SK-N-SH (cell line): ENCODE measurements around the gene BOC. TPM values are rescaled to one million over a fixed set of nuclear protein-coding genes. Genes with fewer than 3 reads are reported as not detected.

ENCODE experiments used
- CTCF ChIA-PET: fragments of 300-600, 350-600 bp; formaldehyde crosslinking; extraction: SDS; loops from one replicate; lab custom pipeline; 2021; lab: Yijun Ruan, JAX
- POLR2A ChIA-PET: fragments of 350-600 bp; sonication (Branson Sonifier 250); formaldehyde crosslinking; extraction: SDS; loops from one replicate; lab custom pipeline; 2020; ENCODE audit warnings: antibody characterized with exemption, inconsistent platforms; lab: Yijun Ruan, JAX
- DNase-seq: peaks from one replicate; pipeline ENCODE4 v3.0.0; 2012
- H2AFZ ChIP-seq: fragments of 200-600 bp; sonication (generic); 2 replicates; pipeline ENCODE4 v1.8.1; 2016; ENCODE audit warnings: antibody characterized with exemption, mild to moderate bottlenecking, low read depth
- H3F3A ChIP-seq: fragments of 200-600 bp; sonication (generic); replicated peaks from 2 replicates; pipeline ENCODE3; 2016; ENCODE audit warnings: antibody characterized with exemption, mild to moderate bottlenecking; ENCODE audit not compliant: insufficient read depth
- H3K27ac ChIP-seq, 2 experiments: fragments of 200-500 bp in 1 of 2; fragments of 200-600 bp in 1 of 2; sonication (Bioruptor generic) in 1 of 2; sonication (generic), shearing (Covaris generic) in 1 of 2; 2 replicates each; pipeline versions ENCODE4 v1.5.1 to v1.6.1; 2014 to 2016; ENCODE audit warnings: low read depth in 2 of 2, inconsistent platforms in 1 of 2, low read length in 1 of 2, mild to moderate bottlenecking in 1 of 2, mixed read lengths in 1 of 2
- H3K27me3 ChIP-seq: fragments of 200-600 bp; sonication (generic), shearing (Covaris generic); 2 replicates; pipeline ENCODE4 v1.6.1; 2016; ENCODE audit warnings: mixed run types; ENCODE audit not compliant: insufficient read depth
- H3K36me3 ChIP-seq, 2 experiments: fragments of 200-500 bp in 1 of 2; fragments of 200-600 bp in 1 of 2; sonication (Bioruptor generic) in 1 of 2; sonication (generic) in 1 of 2; replicated peaks in 1 of 2; 2 replicates each; pipeline versions ENCODE3 to v1.5.1; 2014 to 2016; ENCODE audit warnings: low read length in 1 of 2, mild to moderate bottlenecking in 1 of 2; ENCODE audit not compliant: insufficient read depth in 2 of 2, control insufficient read depth in 1 of 2
- H3K4me1 ChIP-seq, 2 experiments: fragments of 200-500 bp in 1 of 2; fragments of 200-600 bp in 1 of 2; sonication (Bioruptor generic) in 1 of 2; sonication (generic), shearing (Covaris generic) in 1 of 2; 2 replicates each; pipeline versions ENCODE4 v1.5.1 to v1.6.1; 2014 to 2016; ENCODE audit warnings: low read depth in 1 of 2, low read length in 1 of 2, mixed run types in 1 of 2; ENCODE audit not compliant: insufficient read depth in 2 of 2, control insufficient read depth in 1 of 2
- H3K4me2 ChIP-seq: fragments of 200-600 bp; sonication (generic), shearing (Covaris generic); 2 replicates; pipeline ENCODE4 v1.6.1; 2017; ENCODE audit warnings: mixed run types
- H3K4me3 ChIP-seq, 2 experiments: fragments of 200-500 bp in 1 of 2; fragments of 200-600 bp in 1 of 2; sonication (Bioruptor generic) in 1 of 2; sonication (generic), shearing (Covaris generic) in 1 of 2; 2 replicates each; pipeline versions ENCODE4 v1.5.1 to v1.8.1; 2014 to 2016; ENCODE audit warnings: low read depth in 2 of 2, inconsistent platforms in 1 of 2, low read length in 1 of 2, mild to moderate bottlenecking in 1 of 2, mixed read lengths in 1 of 2, moderate library complexity in 1 of 2
- H3K79me2 ChIP-seq: fragments of 200-600 bp; sonication (generic); 2 replicates; pipeline ENCODE4 v1.8.1; 2017; ENCODE audit warnings: mild to moderate bottlenecking; ENCODE audit not compliant: insufficient read depth
- H3K9ac ChIP-seq: fragments of 200-600 bp; sonication (generic); 2 replicates; pipeline ENCODE4 v1.6.1; 2017; ENCODE audit warnings: mixed run types
- H3K9me2 ChIP-seq: fragments of 200-600 bp; sonication (generic); 2 replicates; pipeline ENCODE4 v1.6.1; 2017; ENCODE audit warnings: mixed run types
- H3K9me3 ChIP-seq: fragments of 200-600 bp; sonication (generic); 2 replicates; pipeline ENCODE4 v1.6.1; 2017; ENCODE audit warnings: mixed run types, mild to moderate bottlenecking, moderate library complexity
- H4K20me1 ChIP-seq: fragments of 200-600 bp; sonication (generic); 2 replicates; pipeline ENCODE4 v1.6.1; 2017; ENCODE audit warnings: mild to moderate bottlenecking, mixed run types; ENCODE audit not compliant: insufficient read depth
- CHD2 ChIP-seq: fragments of 150-350 bp; IDR thresholded peaks from 2 replicates; pipeline ENCODE4 v1.6.1; 2018; ENCODE audit warnings: low read length; ENCODE audit not compliant: partially characterized antibody
- ELF1 ChIP-seq: IDR thresholded peaks from 2 replicates; pipeline ENCODE4 v1.4.0; 2012
- FOSL2 ChIP-seq: IDR thresholded peaks from 2 replicates; pipeline ENCODE4 v1.4.0; 2012; ENCODE audit warnings: low read depth, mild to moderate bottlenecking, moderate library complexity, borderline replicate concordance
- FOXJ3 ChIP-seq: sonication (generic); formaldehyde crosslinking; IDR thresholded peaks from 2 replicates; pipeline ENCODE4 v1.5.1; 2020; ENCODE audit warnings: mild to moderate bottlenecking, missing genetic modification reagents
- JUND ChIP-seq: IDR thresholded peaks from 2 replicates; pipeline ENCODE4 v1.4.0; 2012
- MEF2A ChIP-seq: IDR thresholded peaks from 2 replicates; pipeline ENCODE4 v1.4.0; 2012; ENCODE audit warnings: low read depth, borderline replicate concordance
- NRF1 ChIP-seq: IDR thresholded peaks from 2 replicates; pipeline ENCODE4 v1.6.1; 2012; ENCODE audit warnings: low read depth, mild to moderate bottlenecking, low read length
- POLR2AphosphoS5 ChIP-seq: IDR thresholded peaks from 2 replicates; pipeline ENCODE4 v1.6.1; 2012; ENCODE audit warnings: low read depth, low read length
- WGBS: methylation state at CpG from one replicate; pipeline ENCODE4 v1.1.6; 2017; ENCODE audit warnings: low lambda C conversion rate; 5-methylcytosine and 5-hydroxymethylcytosine counted together
- polyA plus RNA-seq, 3 experiments: library from polyadenylated mRNA; depleted of rRNA; stranded (reverse); fragments of >200 nt; gene quantifications; 2 replicates each; pipeline ENCODE4 v1.2.3, GENCODE V29; 2012
- TF ChIP-seq, protein P1 (sequence below): IDR thresholded peaks from 2 replicates; pipeline ENCODE4 v1.6.1; 2012; ENCODE audit warnings: mild to moderate bottlenecking, low read depth, low read length, moderate library complexity

BOC gene, protein sequence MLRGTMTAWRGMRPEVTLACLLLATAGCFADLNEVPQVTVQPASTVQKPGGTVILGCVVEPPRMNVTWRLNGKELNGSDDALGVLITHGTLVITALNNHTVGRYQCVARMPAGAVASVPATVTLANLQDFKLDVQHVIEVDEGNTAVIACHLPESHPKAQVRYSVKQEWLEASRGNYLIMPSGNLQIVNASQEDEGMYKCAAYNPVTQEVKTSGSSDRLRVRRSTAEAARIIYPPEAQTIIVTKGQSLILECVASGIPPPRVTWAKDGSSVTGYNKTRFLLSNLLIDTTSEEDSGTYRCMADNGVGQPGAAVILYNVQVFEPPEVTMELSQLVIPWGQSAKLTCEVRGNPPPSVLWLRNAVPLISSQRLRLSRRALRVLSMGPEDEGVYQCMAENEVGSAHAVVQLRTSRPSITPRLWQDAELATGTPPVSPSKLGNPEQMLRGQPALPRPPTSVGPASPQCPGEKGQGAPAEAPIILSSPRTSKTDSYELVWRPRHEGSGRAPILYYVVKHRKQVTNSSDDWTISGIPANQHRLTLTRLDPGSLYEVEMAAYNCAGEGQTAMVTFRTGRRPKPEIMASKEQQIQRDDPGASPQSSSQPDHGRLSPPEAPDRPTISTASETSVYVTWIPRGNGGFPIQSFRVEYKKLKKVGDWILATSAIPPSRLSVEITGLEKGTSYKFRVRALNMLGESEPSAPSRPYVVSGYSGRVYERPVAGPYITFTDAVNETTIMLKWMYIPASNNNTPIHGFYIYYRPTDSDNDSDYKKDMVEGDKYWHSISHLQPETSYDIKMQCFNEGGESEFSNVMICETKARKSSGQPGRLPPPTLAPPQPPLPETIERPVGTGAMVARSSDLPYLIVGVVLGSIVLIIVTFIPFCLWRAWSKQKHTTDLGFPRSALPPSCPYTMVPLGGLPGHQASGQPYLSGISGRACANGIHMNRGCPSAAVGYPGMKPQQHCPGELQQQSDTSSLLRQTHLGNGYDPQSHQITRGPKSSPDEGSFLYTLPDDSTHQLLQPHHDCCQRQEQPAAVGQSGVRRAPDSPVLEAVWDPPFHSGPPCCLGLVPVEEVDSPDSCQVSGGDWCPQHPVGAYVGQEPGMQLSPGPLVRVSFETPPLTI
- 5.8 and 6.6 TPM in 2 replicates for polyA plus RNA-seq (2012; rRNA removed)
- 3.3 and 4.6 TPM in 2 replicates for polyA plus RNA-seq (2012; cell fraction: cytosol; rRNA removed)
- 9.4 and 11.2 TPM in 2 replicates for polyA plus RNA-seq (2012; cell fraction: nucleus; rRNA removed)

DNA sequence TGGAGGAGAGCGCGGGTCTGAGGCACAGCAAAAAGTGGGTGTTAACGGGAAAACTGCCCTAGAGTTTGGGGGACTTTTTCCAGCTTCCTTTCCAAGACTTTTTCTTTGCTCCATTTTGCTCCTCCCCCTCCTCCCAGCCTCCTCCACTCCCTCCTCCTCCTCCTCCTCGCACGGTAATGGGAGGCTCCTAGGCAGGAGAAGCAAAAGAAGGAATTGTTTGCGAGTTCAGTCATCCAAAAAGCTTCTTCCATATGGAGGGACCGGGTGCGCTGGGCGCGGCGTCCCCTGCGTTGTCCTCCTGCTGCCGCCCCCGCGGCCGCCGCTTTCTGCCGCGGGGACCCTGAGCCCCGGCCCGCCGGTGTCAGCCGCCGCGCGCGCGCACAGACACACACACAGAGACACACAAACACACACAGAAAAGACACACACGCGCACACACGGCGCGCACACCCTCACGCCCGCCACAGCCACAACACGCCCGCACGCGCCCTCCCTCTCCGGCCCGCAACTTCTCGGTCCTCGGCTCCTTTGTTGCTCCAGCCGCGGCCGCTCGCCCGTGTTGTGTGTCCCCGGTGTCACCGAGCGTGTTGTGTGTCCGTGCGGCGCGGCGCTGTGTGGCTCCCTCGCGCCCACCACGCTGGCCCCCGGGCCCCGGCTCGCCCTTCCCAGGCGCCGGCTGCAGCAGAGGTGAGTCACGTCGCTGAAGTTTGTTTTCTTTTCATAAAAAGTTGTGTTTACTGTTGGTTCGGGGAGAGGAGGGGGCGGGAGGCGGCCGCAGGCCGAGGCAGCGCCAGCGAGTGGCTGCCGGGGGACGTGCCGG is at the start of gene BOC:
BOC (plus strand) TSS at position 228 of the 820 bp plus-strand sequence. CDS start 38,246 bp downstream, outside the sequence.
- ChIA-PET CTCF (interaction anchor here (0.8 to 2.9 kb wide), 6 partner anchors 11 to 77 kb away, joined by 3 to 12 read pairs (median 4); no protein-coding TSS in a partner anchor), POLR2A (interaction anchor here (0.7 to 1.4 kb wide), 5 partner anchors 16 to 163 kb away, joined by 3 to 6 read pairs (median 3); no protein-coding TSS in a partner anchor)
- peak within 1 kb of the TSS; percentile 78 for H3K4me2 ChIP-seq
- peak; percentile 76 for DNase-seq
- H3K4me3 ChIP-seq: peak within 1 kb of the TSS; percentile 68 to 75
- H4K20me1 ChIP-seq: no peaks in the 10 kb centered on the region
- peaks cover 3 to 4% of the 10 kb centered on the region in 2 experiments for H3K36me3 ChIP-seq
- TF ChIP-seq JUND (no peak), FOXJ3 (CRISPR knock-in tag) (no peak), ELF1 (no peak), CHD2 (no peak), POLR2AphosphoS5 (0 out of 2 replicates have a peak, but pooled peaks have one; percentile 18), MEF2A (no peak), NRF1 (0 out of 2 replicates have a peak, but pooled peaks have one; percentile 19), FOSL2 (0 out of 2 replicates have a peak, but pooled peaks have one; percentile 5)
- TF ChIP-seq, protein P1, sequence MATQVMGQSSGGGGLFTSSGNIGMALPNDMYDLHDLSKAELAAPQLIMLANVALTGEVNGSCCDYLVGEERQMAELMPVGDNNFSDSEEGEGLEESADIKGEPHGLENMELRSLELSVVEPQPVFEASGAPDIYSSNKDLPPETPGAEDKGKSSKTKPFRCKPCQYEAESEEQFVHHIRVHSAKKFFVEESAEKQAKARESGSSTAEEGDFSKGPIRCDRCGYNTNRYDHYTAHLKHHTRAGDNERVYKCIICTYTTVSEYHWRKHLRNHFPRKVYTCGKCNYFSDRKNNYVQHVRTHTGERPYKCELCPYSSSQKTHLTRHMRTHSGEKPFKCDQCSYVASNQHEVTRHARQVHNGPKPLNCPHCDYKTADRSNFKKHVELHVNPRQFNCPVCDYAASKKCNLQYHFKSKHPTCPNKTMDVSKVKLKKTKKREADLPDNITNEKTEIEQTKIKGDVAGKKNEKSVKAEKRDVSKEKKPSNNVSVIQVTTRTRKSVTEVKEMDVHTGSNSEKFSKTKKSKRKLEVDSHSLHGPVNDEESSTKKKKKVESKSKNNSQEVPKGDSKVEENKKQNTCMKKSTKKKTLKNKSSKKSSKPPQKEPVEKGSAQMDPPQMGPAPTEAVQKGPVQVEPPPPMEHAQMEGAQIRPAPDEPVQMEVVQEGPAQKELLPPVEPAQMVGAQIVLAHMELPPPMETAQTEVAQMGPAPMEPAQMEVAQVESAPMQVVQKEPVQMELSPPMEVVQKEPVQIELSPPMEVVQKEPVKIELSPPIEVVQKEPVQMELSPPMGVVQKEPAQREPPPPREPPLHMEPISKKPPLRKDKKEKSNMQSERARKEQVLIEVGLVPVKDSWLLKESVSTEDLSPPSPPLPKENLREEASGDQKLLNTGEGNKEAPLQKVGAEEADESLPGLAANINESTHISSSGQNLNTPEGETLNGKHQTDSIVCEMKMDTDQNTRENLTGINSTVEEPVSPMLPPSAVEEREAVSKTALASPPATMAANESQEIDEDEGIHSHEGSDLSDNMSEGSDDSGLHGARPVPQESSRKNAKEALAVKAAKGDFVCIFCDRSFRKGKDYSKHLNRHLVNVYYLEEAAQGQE: 0 out of 2 replicates have a peak, but pooled peaks have one; percentile 7
- H3K9me3 ChIP-seq: no peaks in the 10 kb centered on the region
- peak within 1 kb of the TSS; percentile 98 for H2AFZ ChIP-seq
- peak within 1 kb of the TSS; percentile 42 to 74; a peak in 3 of 4 replicates for H3K27ac ChIP-seq
- H3K9ac ChIP-seq: peak within 1 kb of the TSS; percentile 72
- no peaks in the 10 kb centered on the region for H3F3A ChIP-seq
- H3K79me2 ChIP-seq: 0 out of 2 replicates have a peak, but pooled peaks cover 4% of the 10 kb centered on the region
- no peaks in the 10 kb centered on the region for H3K9me2 ChIP-seq
- peaks cover 0 to 22% of the 10 kb centered on the region in 2 experiments; a peak in 2 of 4 replicates for H3K4me1 ChIP-seq
- no peaks in the 10 kb centered on the region for H3K27me3 ChIP-seq
- whole genome bisulfite sequencing: 3% methylated on average over 53 of the region's 76 CpGs
